ELR (cell line): ENCODE measurements around the gene FGF19.

Experiments
- DNase-seq: peaks from one replicate; pipeline ENCODE4 v3.0.0-alpha.2; 2015; ENCODE audit warnings: low read depth

Gene FGF19

DNA sequence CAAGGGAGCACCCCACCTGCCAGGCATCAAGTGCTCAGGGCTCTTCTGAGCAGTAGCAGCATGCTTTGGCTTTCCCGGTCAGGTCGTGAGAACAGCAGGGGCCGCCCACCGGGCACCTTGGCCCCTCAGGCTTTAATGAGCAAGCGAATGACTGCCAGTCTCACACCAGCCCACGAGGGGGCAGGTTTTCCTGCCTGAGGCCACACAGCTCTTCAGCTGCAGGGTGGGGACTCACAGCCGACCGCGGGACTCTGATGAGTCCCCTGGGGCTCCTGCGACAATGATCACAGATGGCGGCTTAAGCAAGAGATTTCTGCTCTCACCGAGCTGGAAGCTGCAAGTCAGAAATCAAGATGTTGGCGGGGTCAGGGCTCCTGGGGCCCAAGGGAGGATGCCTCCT is 14.3 kb upstream of the FGF19 start:
- peak; percentile 58 for DNase-seq

DNA sequence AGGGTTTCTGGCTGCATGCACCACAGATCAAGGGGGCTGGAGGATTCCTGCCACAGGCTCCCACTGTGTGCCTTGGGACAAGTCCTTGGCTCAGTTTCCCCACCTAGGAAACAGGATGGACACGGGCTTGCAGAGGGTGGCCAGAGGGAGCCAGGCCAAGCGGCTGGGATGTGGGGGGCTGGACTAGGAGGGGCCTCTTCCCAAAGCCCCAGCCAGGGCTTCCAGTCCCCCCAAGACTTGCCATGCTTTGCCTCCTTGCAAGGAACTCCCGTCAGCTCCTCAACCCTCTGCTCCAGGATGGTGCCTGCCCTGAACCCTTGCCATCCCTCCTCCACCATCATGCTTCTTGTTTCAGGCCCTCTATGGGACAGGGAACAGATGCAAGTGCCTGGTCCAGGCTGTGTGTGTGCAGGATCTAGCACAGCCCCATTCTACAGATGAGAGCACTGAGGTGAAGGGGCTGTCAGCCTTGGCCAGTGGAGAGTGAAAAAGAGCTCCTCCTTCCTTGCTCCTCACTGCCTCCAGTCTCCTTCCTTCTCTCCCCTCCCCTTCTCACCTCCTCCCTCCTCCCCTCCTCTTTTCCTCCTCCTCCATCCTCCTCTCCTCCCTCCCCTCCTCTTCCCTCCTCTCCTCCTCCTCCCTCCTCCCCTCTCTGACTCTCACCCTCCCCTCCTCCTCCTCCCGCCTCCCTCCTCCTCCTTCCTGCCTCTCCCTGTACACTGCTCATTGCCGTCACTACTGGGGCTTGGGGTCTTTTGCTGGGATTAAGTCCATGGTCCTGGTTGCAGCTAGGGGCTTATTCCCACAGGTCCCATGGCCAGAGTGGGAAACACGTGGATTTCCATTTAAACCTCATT is 13.3 kb upstream of the FGF19 start:
- DNase-seq: no peak

DNA sequence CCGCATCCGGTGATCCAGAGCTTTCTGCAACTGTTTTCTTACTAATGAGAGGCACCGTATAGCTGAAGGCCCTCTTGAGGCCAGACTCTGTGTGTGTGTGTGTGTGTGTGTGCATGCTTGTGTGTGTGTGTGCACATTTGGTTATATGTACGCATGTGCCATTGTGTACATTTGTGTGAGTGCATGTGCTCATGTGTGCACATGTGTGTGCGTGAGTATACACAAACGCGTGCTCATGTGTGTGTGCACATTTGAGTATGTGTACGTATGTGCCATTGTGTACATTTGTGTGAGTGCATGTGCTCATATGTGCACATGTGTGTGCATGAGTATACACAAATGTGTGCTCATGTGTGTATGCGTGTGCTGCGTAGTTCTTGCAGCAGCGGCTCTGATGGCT is 12.3 kb upstream of the FGF19 start:
- DNase-seq: no peak

DNA sequence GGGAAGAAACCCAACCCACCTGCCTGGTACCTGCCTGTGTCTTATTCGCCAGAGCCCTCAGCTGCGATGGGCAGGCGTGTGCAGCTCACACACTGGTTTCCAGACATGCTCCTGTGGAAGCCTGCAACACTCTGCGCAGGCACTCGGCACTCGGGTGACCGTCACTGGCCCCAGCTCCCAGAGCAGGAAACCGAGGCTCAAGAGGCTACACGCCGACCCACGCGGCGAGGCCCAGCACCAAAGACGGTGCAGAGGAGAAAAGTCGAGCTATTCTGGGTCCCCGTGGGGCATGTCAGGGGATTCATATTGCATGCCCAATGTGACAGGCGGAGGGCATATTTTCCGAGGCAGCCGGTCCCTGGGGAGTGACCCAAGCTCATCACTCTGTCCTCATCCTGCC is 11.6 kb upstream of the FGF19 start:
- no peak for DNase-seq

DNA sequence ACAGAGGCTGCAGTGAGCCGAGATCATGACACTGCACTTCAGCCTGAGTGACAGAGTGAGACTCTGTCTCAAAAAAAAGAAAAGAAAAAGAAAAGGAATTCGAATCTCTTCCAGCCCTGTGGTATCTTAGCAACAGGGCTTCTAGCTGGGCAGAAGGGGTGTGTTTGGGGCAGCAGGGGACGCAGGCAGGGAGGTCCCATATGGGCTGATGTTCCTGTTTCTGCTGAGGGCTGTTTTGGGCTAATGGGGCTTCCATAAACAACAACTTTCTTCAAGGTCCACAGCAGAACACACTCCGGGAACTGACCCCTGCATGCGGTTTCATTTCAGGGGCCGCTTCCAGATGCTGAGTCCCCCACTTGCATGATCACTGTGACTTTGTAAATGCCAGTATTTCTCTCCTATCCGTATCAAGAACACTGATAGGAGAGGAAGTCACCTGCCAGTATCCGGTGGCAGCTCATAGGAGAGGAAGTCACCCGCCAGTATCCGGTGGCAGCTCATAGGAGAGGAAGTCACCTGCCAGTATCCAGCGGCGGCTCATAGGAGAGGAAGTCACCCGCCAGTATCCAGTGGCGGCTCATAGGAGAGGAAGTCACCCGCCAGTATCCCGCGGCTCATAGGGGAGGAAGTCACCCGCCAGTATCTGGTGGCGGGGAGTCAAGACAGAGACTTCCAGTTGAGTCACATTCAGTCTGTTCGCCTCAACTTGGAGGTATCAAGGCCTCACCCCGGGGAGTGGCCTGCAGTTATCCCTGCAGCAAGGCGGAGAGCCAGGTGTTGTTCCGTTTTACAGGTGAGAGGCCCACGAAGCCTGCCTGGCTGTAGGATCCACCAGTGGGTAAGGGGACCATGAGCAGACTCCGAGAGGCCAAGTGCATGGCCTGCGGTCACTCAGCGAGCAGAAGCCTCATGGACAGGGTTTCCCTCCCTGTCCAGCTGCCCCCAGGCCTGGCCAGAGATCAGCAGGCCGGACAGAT is 8.3 kb upstream of the FGF19 start:
- DNase-seq: no peak

DNA sequence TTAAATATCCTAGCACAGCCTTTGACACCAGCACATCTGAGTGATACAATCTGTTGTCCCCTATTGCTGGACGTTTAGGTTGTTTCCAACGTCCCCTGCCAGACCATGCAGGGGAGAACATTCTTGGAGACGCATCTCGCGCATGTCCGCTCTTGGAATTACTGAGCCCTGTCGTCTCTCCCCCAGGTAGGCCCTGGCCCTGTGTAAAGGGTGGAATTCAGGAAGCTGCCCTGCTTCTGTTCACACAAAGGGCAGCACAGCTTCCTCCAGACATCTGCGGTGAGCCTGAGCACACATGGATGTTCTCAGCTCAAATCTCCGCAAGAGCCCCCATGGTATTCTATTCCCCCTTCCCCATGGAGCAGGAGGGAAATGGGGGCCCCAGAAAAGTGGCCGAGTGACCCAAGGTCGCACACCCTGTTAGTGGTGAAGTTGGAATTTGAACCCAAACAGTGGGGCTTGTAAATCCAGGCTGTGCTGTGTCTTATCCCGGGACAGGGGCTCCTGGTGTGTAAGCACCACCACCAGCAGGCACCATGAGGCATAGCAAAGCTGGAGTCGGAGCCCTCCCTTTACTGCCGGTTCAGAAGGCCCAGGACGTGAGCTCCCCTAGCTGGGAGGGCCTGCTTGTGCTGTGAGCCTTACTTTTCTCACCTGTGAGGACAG is 5.0 kb upstream of the FGF19 start:
- no peak for DNase-seq

DNA sequence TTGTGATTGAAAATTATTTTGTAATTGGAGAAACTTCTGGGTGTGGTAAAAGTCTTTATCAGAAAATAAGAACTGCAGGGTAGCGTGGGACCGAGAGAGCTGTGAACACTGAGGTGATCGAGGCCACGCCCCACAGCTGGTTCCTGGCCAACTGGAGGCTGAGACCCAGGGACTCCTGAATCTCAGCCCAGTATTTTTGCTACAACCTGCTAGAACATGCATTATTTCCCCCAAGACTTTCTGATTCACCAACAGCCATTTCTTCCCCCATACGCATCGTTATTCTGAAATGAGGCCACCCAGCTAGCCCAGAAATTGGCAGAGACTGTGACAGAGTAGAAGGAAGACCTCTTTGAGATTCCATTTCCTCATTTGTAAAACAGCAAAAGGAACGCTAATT is 3.4 kb upstream of the FGF19 start:
- no peak for DNase-seq

DNA sequence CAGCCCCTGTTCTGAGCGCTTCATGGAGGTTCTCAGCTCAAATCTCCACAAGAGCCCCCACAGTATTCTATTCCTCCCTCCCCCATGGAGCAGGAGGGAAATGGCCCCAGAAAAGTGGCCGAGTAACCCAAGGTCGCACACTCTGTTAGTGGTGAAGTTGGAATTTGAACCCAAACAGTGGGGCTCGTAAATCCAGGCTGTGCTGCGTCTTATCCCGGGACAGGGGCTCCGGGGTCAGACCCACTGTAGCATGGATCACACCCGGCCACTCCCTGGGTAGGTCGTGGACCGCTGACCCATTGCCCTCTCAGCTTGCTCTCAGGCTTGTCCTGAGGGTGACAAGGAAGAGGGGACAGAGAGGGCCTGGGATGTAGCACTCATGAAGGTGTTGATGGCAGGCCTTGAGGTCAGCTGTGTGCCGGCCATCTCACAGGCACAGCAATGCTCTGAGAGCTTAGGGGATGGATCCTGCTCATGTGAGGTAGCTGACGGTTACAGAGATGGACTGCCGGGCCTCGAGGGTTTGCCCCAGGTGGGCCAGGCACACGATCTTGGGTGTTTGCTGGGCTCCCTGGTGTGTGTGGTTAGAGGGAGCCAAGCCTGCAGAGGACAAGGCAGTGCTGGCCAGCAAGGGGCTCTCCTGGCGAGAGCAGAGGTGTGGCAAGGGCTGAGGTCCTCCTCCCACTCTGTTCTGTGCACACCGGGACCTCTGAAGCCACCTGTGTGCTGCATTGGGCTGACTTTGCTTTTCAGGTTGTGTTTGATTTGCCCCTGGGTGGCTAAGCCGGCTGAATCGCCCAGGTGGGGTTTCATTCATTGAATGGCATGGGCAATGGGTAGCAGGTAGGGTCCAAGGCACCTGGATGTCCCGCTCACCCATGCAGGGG is 2.3 kb upstream of the FGF19 start:
- DNase-seq: no peak

DNA sequence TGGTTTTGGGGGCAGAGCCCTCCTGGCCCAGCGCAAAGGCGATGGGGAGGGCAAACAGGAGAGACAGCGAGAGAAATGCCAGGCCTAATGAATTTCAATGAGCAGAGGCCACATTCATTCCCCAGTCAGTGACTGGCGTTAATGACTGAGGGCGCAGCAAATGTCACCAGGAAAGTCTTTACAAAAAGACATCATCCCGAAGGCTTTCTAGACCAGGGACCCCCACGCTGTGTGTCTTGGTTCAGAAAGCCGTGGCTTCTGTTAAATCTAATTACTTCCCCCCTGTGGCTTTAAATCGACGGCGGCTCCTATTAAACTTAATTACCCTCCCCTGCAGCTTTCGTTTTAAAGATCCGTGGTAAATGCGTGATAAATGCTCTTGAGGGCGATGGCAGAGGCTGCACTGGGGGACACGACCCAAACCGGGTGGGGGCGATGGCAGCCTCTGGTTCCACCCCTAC is 1.6 kb upstream of the FGF19 start:
- no peak for DNase-seq

DNA sequence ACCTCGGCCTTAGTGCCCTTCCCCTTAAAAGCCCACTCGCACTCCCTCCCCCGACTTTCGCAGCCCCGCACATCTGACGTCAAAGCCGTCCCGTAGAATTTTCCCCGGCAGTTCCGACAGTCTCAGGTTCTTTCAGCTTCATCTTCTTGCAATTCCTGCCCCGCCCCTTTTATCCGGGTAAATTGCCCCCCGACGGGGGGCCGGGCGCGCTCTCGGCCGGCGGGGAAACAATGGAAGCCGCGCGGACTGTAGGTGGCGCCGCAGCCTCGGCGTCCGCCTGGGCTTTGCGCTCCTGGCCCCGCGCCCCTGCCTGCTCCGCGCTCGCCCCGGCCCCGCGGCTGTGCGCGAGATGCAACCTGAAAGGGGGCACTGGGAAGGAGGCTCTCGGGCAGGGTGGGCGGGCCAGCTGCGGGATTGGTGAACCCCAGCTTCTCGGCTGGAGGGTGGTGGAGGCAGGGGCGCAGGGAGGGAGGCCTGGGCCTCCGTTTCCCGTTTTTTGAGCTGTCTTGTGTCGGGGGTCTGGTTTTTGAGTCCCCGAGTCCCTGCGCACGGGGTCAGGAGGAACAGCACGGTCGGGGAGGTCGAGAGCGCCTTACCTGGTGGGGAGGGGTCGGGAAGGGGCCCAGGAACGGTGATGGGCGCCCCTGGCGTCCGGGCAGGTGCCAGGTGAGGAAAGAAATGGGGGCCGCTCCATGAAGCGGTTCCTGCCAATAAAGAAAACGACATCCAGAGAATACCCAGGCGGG is 859 bp upstream of the FGF19 start:
- peak; percentile 33 for DNase-seq

DNA sequence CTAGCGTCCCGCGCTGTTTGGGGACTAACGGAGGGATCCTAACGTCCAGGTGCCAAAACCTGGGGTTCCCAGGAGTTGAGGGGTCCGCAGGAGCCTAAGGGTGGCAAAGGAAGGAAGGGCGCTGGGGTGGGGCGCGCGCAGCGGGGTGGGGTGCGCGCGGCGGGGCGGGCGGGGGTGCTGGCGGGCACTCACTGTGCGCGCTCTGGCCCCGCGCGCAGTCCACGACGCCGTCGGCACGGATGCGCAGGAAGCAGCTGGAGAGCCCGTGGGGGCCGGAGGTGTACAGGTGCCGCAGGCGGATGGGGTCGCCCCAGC is 412 bp downstream of the FGF19 start:
- DNase-seq: no peak

DNA sequence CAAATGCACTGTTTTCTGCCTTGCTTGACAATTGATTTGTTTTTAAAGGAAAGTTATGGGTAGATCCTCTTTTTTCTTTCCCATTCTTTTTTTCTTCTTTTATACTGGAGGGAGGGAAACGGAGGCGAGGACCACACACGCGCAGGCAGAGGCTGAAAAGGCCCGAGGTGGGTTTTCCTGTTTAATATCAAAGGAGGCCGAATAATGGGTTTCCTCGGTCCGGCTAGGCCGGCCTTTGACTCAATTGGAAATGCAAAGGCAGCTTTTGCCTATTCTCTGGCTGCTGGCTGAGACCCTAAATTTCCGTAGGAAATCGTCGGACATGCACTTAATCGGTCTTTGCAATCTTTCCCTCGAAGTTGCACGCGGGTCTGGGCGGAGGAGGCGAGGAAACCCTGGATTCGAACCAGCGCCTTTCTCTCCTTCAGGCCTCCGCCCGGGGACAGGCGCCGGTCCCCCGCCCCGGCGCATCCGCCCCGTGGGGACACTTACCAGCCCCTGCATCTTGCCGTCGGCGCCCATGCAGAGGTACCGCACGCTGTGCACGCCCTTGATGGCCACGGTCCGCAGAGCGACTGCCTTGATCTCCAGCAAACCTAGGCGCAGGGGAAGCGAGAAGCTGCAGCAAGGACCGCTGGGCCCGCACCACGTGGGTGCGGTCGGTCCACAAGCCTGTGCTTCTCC is 911 bp downstream of the FGF19 start:
- no peak for DNase-seq

DNA sequence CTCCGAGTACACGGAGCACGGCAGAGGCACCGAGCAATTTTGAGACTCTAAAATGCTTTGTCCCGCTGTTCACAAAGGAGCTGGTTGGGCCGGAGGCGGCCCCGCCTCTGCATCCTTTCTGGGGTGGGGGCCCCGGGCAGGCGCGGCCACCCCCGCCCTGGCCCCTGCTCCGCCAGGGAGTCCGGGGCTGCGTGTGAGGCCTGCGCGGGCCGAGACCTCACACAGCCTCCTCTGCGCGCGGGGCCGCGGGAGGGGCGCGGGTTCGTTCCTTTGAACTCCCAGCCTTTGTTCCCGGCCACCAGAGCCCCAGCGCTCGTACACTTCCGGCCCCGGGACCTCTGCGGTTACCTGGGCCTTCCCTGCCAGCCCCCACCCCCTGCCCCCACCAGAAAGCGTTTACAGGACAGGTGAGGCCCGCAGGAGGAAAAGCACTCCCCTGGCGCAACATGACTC is 1.6 kb downstream of the FGF19 start:
- DNase-seq: no peak

DNA sequence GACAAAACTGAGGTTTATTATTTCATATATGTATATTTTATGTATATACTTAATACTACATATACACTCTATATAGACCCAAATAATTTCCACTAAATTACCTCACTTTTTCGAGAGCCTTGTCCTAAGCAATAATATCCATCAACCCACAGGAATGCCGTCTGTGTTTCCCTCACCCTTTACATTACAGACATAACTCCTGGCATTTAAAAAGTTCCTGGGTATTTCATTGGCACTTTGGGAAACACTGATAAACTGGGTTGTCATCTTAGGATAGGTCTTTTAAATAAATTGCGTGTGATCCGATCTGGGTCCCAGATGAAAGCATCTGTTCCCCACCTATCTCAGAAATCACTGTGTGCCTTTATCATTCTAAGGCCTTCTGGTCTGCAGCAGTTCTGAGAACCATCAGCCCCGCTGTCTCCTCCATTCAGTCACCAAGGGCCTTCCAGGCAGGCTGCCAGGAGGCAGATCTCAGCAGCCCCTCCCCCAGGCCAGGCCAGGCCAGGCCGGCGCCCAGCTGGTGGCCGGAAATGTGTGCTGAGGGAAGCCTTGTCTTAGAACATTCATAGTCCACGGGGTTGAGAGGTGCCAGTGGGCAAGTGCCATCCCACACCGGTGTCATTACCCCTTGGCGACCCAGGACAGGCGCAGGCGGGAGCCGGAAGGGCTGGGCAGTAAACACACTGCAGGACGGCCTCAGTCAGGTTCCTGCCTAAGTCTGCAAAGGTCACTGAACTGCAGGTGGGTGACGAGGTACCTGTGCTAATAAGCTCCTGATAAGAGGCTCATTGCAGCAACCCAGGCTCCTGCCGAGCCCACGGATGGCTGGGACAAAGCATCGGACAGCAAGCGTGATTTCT is 3.3 kb downstream of the FGF19 start:
- peak; percentile 62 for DNase-seq

DNA sequence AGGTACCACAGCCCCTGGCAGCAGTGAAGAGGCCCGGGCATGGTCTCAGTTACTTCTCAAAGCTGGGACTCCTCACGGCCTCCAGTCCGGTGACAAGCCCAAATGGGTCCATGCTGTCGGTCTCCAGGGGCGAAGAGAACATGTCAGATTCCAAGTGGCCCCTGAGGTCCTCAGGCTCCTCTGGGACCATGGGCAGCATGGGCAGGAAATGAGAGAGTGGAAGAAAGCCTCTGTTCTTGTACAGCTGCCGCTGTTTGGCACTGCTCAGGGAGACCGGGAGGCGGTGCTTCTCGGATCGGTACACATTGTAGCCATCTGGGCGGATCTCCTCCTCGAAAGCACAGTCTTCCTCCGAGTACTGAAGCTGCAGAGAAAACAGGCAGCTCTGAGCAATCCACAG is 4.6 kb downstream of the FGF19 start:
- DNase-seq: no peak

DNA sequence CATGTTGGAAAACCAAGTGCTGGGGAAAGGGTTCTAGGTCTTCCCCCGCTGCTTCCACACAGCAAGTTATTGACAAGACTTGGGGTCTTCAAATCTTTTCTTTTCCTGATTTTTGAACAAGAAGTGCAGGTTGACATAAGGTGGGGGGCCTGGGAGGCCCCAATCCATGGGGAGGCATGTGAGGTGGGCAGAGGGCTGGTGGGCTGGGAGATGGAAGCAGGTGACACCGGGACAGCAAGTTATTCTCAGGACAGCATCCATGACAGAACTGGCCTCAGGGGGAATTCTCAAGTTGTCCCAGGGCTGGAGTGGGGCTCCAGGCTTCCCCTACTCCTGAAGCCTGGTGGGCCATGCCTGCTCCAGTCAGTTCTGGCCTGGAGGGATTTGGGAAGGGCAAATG is 5.5 kb downstream of the FGF19 start:
- no peak for DNase-seq

DNA sequence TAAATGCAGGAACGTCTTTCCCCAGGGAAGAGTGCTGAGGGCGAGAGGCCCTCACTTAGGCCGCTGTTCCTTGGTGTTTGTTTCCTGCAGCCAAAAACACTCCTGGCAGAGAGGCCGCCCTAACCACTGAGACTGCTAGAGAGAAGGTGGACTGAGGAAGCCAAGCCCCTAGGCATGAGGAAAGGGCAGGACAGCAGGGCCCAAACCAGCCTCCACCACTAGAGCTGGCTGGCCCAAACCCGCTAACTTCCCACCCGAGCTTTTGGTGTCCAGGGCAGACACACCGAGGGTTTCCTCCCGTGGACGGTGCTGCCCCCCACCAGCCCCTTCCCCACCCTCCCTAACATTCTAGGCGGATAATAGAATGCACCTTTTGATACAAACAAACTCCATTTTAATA is 6.0 kb downstream of the FGF19 start:
- no peak for DNase-seq

DNA sequence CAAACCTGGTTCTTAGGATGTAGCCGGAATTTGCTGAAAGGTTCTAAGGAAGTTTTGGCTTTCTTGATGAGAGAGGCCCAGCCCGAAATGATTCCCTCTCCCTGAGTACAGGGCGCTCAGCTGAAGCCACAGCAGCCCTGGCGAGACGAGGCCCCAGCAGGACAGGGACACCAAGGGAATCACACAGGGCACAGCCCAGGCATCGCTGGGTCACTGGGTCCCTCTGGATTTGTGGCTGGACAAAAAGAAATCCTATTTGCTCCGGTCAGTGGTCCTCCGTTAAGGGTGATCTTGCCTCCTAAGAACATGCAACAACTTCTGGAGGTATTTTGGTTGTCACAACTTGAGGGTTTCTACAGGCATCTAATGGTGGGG is 6.4 kb downstream of the FGF19 start:
- DNase-seq: no peak

DNA sequence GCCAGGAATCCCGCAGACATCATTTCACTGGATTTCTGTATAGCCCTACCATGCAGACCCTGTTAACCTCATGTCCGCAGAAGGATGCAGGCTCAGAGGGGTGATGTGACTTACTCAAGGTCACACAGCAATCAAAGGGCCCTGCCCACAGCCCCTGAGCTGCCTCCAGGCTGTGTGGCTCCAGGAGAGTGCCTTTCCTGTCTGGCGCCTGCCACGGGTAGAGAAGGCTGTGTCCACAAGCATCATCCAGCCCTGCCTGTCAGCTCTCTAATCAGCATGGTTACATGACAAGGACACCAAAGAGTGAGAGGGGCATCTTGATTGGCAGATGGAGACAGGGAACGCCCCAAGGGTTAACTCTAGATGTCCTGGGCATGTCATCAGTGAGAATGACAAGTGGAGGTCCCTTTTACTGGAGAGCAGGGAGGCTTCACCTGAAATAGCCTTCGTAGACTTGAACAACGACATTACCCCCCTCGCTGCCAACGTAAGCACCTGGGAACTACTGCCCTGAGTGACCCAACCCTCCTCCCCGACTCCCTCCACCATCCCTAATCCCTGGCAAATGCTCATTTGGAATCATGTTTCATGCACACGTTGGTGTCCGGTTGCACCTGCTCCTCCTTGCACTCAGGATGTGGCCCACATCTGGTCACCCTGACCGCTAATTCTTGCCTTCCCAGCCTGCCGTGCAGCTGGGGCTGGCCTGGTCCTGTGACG is 6.9 kb downstream of the FGF19 start:
- no peak for DNase-seq
